H9 (cell line): ENCODE data around the gene GADD45A. TPM values are rescaled to one million over a fixed set of nuclear protein-coding genes. Genes with fewer than 3 reads are reported as not detected.

Experiments
- DNase-seq: peaks from one replicate; pipeline ENCODE4 v3.0.0-alpha.2; 2017
- H2AFZ ChIP-seq: one replicate; pipeline ENCODE4 v1.6.1; 2013; ENCODE audit warnings: mild to moderate bottlenecking, low read length, control low read depth, moderate library complexity
- H2AK5ac ChIP-seq: 2 replicates; pipeline ENCODE4 v1.6.1; 2013; ENCODE audit warnings: low read length, control low read depth, mixed read lengths; ENCODE audit not compliant: insufficient read length
- H2BK120ac ChIP-seq: one replicate; pipeline ENCODE4 v1.6.1; 2013; ENCODE audit warnings: low read depth, mild to moderate bottlenecking, low read length, control low read depth, inconsistent platforms; ENCODE audit not compliant: poor library complexity, severe bottlenecking
- H2BK12ac ChIP-seq: 2 replicates; pipeline ENCODE4 v1.6.1; 2013; ENCODE audit warnings: low read length, control low read depth, mixed read lengths, low read depth; ENCODE audit not compliant: insufficient read length
- H2BK15ac ChIP-seq: 2 replicates; pipeline ENCODE4 v1.6.1; 2013; ENCODE audit warnings: low read depth, low read length, control low read depth
- H2BK20ac ChIP-seq: one replicate; pipeline ENCODE4 v1.6.1; 2013; ENCODE audit warnings: low read depth, mild to moderate bottlenecking, low read length, control low read depth, inconsistent platforms; ENCODE audit not compliant: poor library complexity, severe bottlenecking
- H2BK5ac ChIP-seq: 2 replicates; pipeline ENCODE4 v1.6.1; 2013; ENCODE audit warnings: low read length, control low read depth, mixed read lengths; ENCODE audit not compliant: insufficient read length
- H3K14ac ChIP-seq: 2 replicates; pipeline ENCODE4 v1.6.1; 2013; ENCODE audit warnings: low read length, control low read depth; ENCODE audit not compliant: insufficient read depth
- H3K18ac ChIP-seq: 2 replicates; pipeline ENCODE4 v1.6.1; 2013; ENCODE audit warnings: low read depth, mild to moderate bottlenecking, mixed read lengths, low read length, control low read depth; ENCODE audit not compliant: insufficient read length
- H3K23ac ChIP-seq: 2 replicates; pipeline ENCODE4 v1.6.1; 2013; ENCODE audit warnings: low read length, control low read depth, mixed read lengths, low read depth; ENCODE audit not compliant: insufficient read length
- H3K23me2 ChIP-seq: 2 replicates; pipeline ENCODE4 v1.6.1; 2013; ENCODE audit warnings: low read depth, mild to moderate bottlenecking, mixed read lengths, low read length, control low read depth; ENCODE audit not compliant: insufficient read length, poor library complexity, severe bottlenecking
- H3K27ac ChIP-seq: 2 replicates; pipeline ENCODE4 v1.5.1; 2013; ENCODE audit warnings: low read length, control low read depth, mixed read lengths, low read depth; ENCODE audit not compliant: insufficient read length
- H3K27me3 ChIP-seq: 2 replicates; pipeline ENCODE4 v1.6.1; 2013; ENCODE audit warnings: low read length, control low read depth, inconsistent platforms; ENCODE audit not compliant: insufficient read depth
- H3K4ac ChIP-seq: 2 replicates; pipeline ENCODE4 v1.6.1; 2013; ENCODE audit warnings: low read depth, mild to moderate bottlenecking, control low read depth, inconsistent platforms, low read length, moderate library complexity
- H3K4me1 ChIP-seq: 2 replicates; pipeline ENCODE4 v1.6.1; 2013; ENCODE audit warnings: low read length, control low read depth, inconsistent platforms; ENCODE audit not compliant: insufficient read depth
- H3K4me2 ChIP-seq: 2 replicates; pipeline ENCODE4 v1.6.1; 2013; ENCODE audit warnings: low read length, control low read depth, mixed read lengths; ENCODE audit not compliant: insufficient read length, insufficient read depth
- H3K56ac ChIP-seq: 2 replicates; pipeline ENCODE4 v1.6.1; 2013; ENCODE audit warnings: low read depth, mild to moderate bottlenecking, mixed read lengths, low read length, control low read depth; ENCODE audit not compliant: insufficient read length
- H3K79me1 ChIP-seq: 2 replicates; pipeline ENCODE4 v1.6.1; 2013; ENCODE audit warnings: low read depth, mild to moderate bottlenecking, moderate library complexity, low read length, control low read depth, inconsistent platforms; ENCODE audit not compliant: insufficient read depth, poor library complexity, severe bottlenecking
- H3K79me2 ChIP-seq: 2 replicates; pipeline ENCODE4 v1.6.1; 2013; ENCODE audit warnings: low read length, control low read depth, inconsistent platforms; ENCODE audit not compliant: insufficient read depth
- H3K9ac ChIP-seq: 2 replicates; pipeline ENCODE4 v1.6.1; 2013; ENCODE audit warnings: low read length, control low read depth, mixed read lengths; ENCODE audit not compliant: insufficient read length; ENCODE audit errors: extremely low read depth
- H3K9me3 ChIP-seq: one replicate; pipeline ENCODE4 v1.6.1; 2013; ENCODE audit warnings: low read depth, low read length, inconsistent platforms; ENCODE audit not compliant: control insufficient read depth
- H3T11ph ChIP-seq: one replicate; pipeline ENCODE4 v1.6.1; 2013; ENCODE audit warnings: mild to moderate bottlenecking, low read length, control low read depth, inconsistent platforms
- H4K20me1 ChIP-seq: one replicate; pipeline ENCODE4 v1.6.1; 2013; ENCODE audit not compliant: control insufficient read depth, insufficient read length, insufficient read depth
- H4K5ac ChIP-seq: 2 replicates; pipeline ENCODE4 v1.6.1; 2013; ENCODE audit warnings: low read depth, mild to moderate bottlenecking, mixed read lengths, low read length, control low read depth; ENCODE audit not compliant: insufficient read length
- H4K8ac ChIP-seq: replicated peaks from 2 replicates; pipeline ENCODE4 v1.6.1; 2013; ENCODE audit warnings: low read length, control low read depth, mixed read lengths, low read depth; ENCODE audit not compliant: insufficient read length
- H4K91ac ChIP-seq: 2 replicates; pipeline ENCODE4 v1.6.1; 2013; ENCODE audit warnings: low read depth, mild to moderate bottlenecking, moderate library complexity, mixed read lengths, low read length, control low read depth; ENCODE audit not compliant: insufficient read length
- H3K27ac Mint-ChIP-seq, 3 experiments: 2 replicates in 2 of 3; 3 replicates in 1 of 3; pipeline ENCODE4 v1.8.0; 2020 to 2021; ENCODE audit warnings: mixed read lengths in 3 of 3, mild to moderate bottlenecking in 1 of 3, moderate library complexity in 1 of 3
- H3K27me3 Mint-ChIP-seq: 2 replicates; pipeline ENCODE4 v1.8.0; 2021; ENCODE audit warnings: low read depth, mild to moderate bottlenecking, moderate library complexity, mixed read lengths
- H3K36me3 Mint-ChIP-seq, 3 experiments: 2 replicates in 2 of 3; 3 replicates in 1 of 3; pipeline ENCODE4 v1.8.0; 2020 to 2021; ENCODE audit warnings: low read depth in 3 of 3, mixed read lengths in 3 of 3; ENCODE audit not compliant: insufficient read depth in 1 of 3
- H3K4me1 Mint-ChIP-seq, 2 experiments: 2 replicates each; pipeline ENCODE4 v1.8.0; 2020; ENCODE audit warnings: mixed read lengths in 2 of 2
- H3K4me3 Mint-ChIP-seq, 2 experiments: 2 replicates in 1 of 2; 3 replicates in 1 of 2; pipeline ENCODE4 v1.8.0; 2020 to 2021; ENCODE audit warnings: mild to moderate bottlenecking in 2 of 2, mixed read lengths in 2 of 2, moderate library complexity in 1 of 2
- H3K9me3 Mint-ChIP-seq, 2 experiments: 2 replicates in 1 of 2; 3 replicates in 1 of 2; pipeline ENCODE4 v1.8.0; 2020; ENCODE audit warnings: mild to moderate bottlenecking in 2 of 2, mixed read lengths in 2 of 2, moderate library complexity in 1 of 2
- CTCF ChIP-seq: fragments of 200-600 bp; sonication (generic); conservative IDR thresholded peaks from 3 replicates; pipeline ENCODE4 v1.8.0; 2021; ENCODE audit warnings: antibody characterized with exemption, mild to moderate bottlenecking
- WGBS: extraction: QIAGEN DNeasy Blood & Tissue Kit; methylation state at CpG from one replicate; pipeline ENCODE4 v1.1.7; 2013; ENCODE audit warnings: missing lambda C conversion rate, low lambda C conversion rate, mixed read lengths; ENCODE audit not compliant: insufficient read length; ENCODE audit errors: extremely low coverage; 5-methylcytosine and 5-hydroxymethylcytosine counted together
- total RNA-seq: library from RNA; stranded (reverse); gene quantifications from 2 replicates; pipeline ENCODE4 v1.2.1, GENCODE V29; 2021

Gene GADD45A
- total RNA-seq, 1 experiment from 2014 or later = 22.8 TPM

GRCh38 chr1:67716800-67717199, 31.8 kb downstream of the GADD45A start:
- H2BK20ac ChIP-seq = no peak overlapping the region
- no peaks in the 10 kb centered on the region for H3K79me1 ChIP-seq
- no peak overlapping the region for H2BK12ac ChIP-seq
- no peak for TF ChIP-seq CTCF
- Mint-ChIP-seq H3K4me3 (no peak overlapping the region), H3K9me3 (no peaks in the 10 kb centered on the region), H3K36me3 (no peaks in the 10 kb centered on the region), H3K27me3 (no peaks in the 10 kb centered on the region), H3K27ac (no peak overlapping the region), H3K4me1 (peaks cover 15 to 16% of the 10 kb centered on the region in 2 experiments)
- no peaks in the 10 kb centered on the region for H3K79me2 ChIP-seq
- no CpG with 5 or more reads among the region's 4 CpGs for WGBS
- no peak overlapping the region for H3K23ac ChIP-seq
- no peak overlapping the region for H4K8ac ChIP-seq
- no peak overlapping the region for H3T11ph ChIP-seq
- no peak overlapping the region for H2BK5ac ChIP-seq
- H3K4me2 ChIP-seq = no peak overlapping the region
- H3K27ac ChIP-seq = no peak overlapping the region
- H2BK15ac ChIP-seq = no peak overlapping the region
- no peak overlapping the region for H2AK5ac ChIP-seq
- no peak for DNase-seq
- H3K4me1 ChIP-seq = 0 out of 2 replicates have a peak, but pooled peaks cover 2% of the 10 kb centered on the region
- no peak overlapping the region for H2BK120ac ChIP-seq
- H3K27me3 ChIP-seq = no peaks in the 10 kb centered on the region
- no peak overlapping the region for H3K9ac ChIP-seq
- H3K23me2 ChIP-seq = no peaks in the 10 kb centered on the region
- H3K56ac ChIP-seq = no peak overlapping the region
- H4K20me1 ChIP-seq = no peaks in the 10 kb centered on the region
- no peak overlapping the region for H4K91ac ChIP-seq
- H3K18ac ChIP-seq = no peak overlapping the region
- no peak overlapping the region for H4K5ac ChIP-seq
- H3K14ac ChIP-seq = no peak overlapping the region
- no peak overlapping the region for H3K4ac ChIP-seq
- no peak overlapping the region for H2AFZ ChIP-seq
- H3K9me3 ChIP-seq = no peaks in the 10 kb centered on the region
